Spleen (tissue), 11 donors: ENCODE measurements around the gene PLCH2. TPM values are rescaled to one million over a fixed set of nuclear protein-coding genes. Genes with fewer than 3 reads are reported as not detected.
A peak's percentile ranks its signal among the peaks of the same experiment; 100 is the strongest.

Experiments used
- DNase-seq: peaks from one replicate; pipeline ENCODE4 v3.0.0-alpha.2; 2020
- H3K27ac ChIP-seq, 8 donors: fragments of 200-600 bp; sonication (generic) in 7 of 8; 1 replicate in 4 of 8; 2 replicates in 4 of 8; pipeline versions ENCODE4 v1.5.0 to v1.8.0; 2016 to 2021; ENCODE audit warnings: inconsistent platforms in 4 of 8, mild to moderate bottlenecking in 4 of 8, moderate library complexity in 1 of 8
- H3K27me3 ChIP-seq, 7 donors: fragments of 200-600 bp; sonication (generic) in 6 of 7; replicated peaks in 1 of 7; 1 replicate in 4 of 7; 2 replicates in 3 of 7; pipeline versions ENCODE4 v1.5.0 to v1.8.0; 2016 to 2021; ENCODE audit warnings: inconsistent platforms in 3 of 7, mild to moderate bottlenecking in 1 of 7
- H3K36me3 ChIP-seq, 6 donors: fragments of 200-600 bp; sonication (generic) in 5 of 6; 1 replicate in 4 of 6; 2 replicates in 2 of 6; pipeline versions ENCODE4 v1.5.0 to v1.8.0; 2016 to 2021; ENCODE audit warnings: inconsistent platforms in 2 of 6
- H3K4me1 ChIP-seq, 6 donors: fragments of 200-600 bp; sonication (generic) in 5 of 6; 1 replicate in 3 of 6; 2 replicates in 3 of 6; pipeline versions ENCODE4 v1.5.0 to v1.8.0; 2016 to 2021; ENCODE audit warnings: inconsistent platforms in 3 of 6
- H3K4me3 ChIP-seq, 8 donors: fragments of 200-600 bp; sonication (generic) in 7 of 8; 1 replicate in 4 of 8; 2 replicates in 4 of 8; pipeline versions ENCODE4 v1.5.0 to v1.8.0; 2016 to 2021; ENCODE audit warnings: inconsistent platforms in 4 of 8, mild to moderate bottlenecking in 4 of 8, moderate library complexity in 2 of 8
- H3K9me3 ChIP-seq, 8 donors: fragments of 200-600 bp; sonication (generic) in 7 of 8; 1 replicate in 4 of 8; 2 replicates in 4 of 8; pipeline versions ENCODE4 v1.5.0 to v1.8.0; 2016 to 2021; ENCODE audit warnings: inconsistent platforms in 4 of 8
- CTCF ChIP-seq, 11 experiments: fragments of 200-600 bp in 7 of 11; fragments of 450-650 bp in 4 of 11; sonication (generic) in 4 of 11; IDR thresholded peaks in 8 of 11; conservative IDR thresholded peaks in 3 of 11; 1 replicate in 7 of 11; 2 replicates in 4 of 11; pipeline versions ENCODE4 v1.4.0 to v1.8.0; 2016 to 2021; ENCODE audit warnings: antibody characterized with exemption in 11 of 11, inconsistent platforms in 4 of 11, mild to moderate bottlenecking in 1 of 11
- POLR2A ChIP-seq, 3 donors: fragments of 450-650 bp; IDR thresholded peaks; one replicate each; pipeline ENCODE4 v1.5.1; 2017; ENCODE audit warnings: antibody characterized with exemption in 3 of 3, mild to moderate bottlenecking in 1 of 3
- POLR2AphosphoS5 ChIP-seq, 3 donors: sonication (generic); formaldehyde crosslinking; IDR thresholded peaks; one replicate each; pipeline ENCODE4 v1.5.1; 2017; ENCODE audit warnings: antibody characterized with exemption in 3 of 3
- WGBS, 5 donors: extraction: QIAGEN DNeasy Blood & Tissue Kit in 3 of 5; methylation state at CpG; one replicate each; pipeline versions ENCODE4 v1.1.5 to v1.1.7; 2013 to 2018; 5-methylcytosine and 5-hydroxymethylcytosine counted together
- intact Hi-C: fragments of 100-400 bp; cut with DNase I; formaldehyde crosslinking; loops from one replicate; pipeline ENCODE4 v1.15.0; 2023; ENCODE audit warnings: low total_unique reads
- polyA plus RNA-seq, 3 donors: library from polyadenylated mRNA; stranded (reverse); fragments of 200-250 nt; gene quantifications; one replicate each; pipeline ENCODE4 v1.2.1, GENCODE V29; 2013
- total RNA-seq, 7 donors: library from RNA; depleted of rRNA in 3 of 7; stranded (reverse); fragments of >200 nt in 3 of 7; fragmentation: NEBNext Ultra II Directional in 4 of 7; extraction: Animal tissue kit (Norgen Biotek cat#: 25700) in 4 of 7; gene quantifications; one replicate each; pipeline versions ENCODE4 v1.1.0 to v1.2.1, GENCODE V29; 2016 to 2021
- donor health status: healthy with polysubstance abuse.
- donor health status: DM: no; HTN: no; CAD: no; lungs with moderate emphysema.
- donor health status: DM: no; HTN: no; CAD: no.
- donor health status: Bipolar disorder and iron deficiency.
- donor health status: healthy.
- donor health status: DM: no; HTN: no; CAD: no.
- donor health status: DM: yes; HTN: yes; CAD: no.

PLCH2 gene
- total and polyA plus RNA-seq, 10 donors: 2.2 to 21.0 (median 8.9) TPM

- Histone ChIP-seq H3K27me3 (peaks cover 0 to 36% (median 0%) of the 10 kb centered on the region in 7 donors), H3K27ac (peak overlapping the region; percentile 41 to 82 (median 75))
- WGBS, 5 donors: 53 to 68% (median 59%) methylated on average over 5 to 17 of the region's 17 CpGs
These were observed 1.8 kb upstream of the PLCH2 start for GRCh38 chr1:2474104-2474844.

GRCh38 chr1:2474933-2475371 is 1.1 kb upstream of the PLCH2 start:
- intact Hi-C loops: no loop called here
- no peak overlapping the region for H3K4me3 ChIP-seq
- H3K36me3 ChIP-seq: no peaks in the 10 kb centered on the region
- peak; percentile 90 for DNase-seq
- peak overlapping the region; percentile 41 to 82 (median 75) for H3K27ac ChIP-seq
- H3K4me1 ChIP-seq: peaks cover 0 to 48% (median 22%) of the 10 kb centered on the region in 6 donors
- H3K27me3 ChIP-seq: peaks cover 0 to 29% (median 0%) of the 10 kb centered on the region in 7 donors
- H3K9me3 ChIP-seq: no peaks in the 10 kb centered on the region
- 64 to 81% (median 72%) methylated on average over 7 to 13 of the region's 13 CpGs; no CpG with 5 or more reads in 1 of the 5 donors for WGBS, 5 donors
- TF ChIP-seq POLR2A (IDR thresholded peaks at IDR 0.05): peak in 1 of 3 donors; percentile 18
- TF ChIP-seq CTCF (IDR thresholded peaks at IDR 0.05 in 8 of 11, conservative IDR thresholded peaks at IDR 0.05 in 3 of 11): no peak
- peak; percentile 64 to 87 (median 80) for TF ChIP-seq POLR2AphosphoS5 (IDR thresholded peaks at IDR 0.05)

More at GRCh38 chr1:2474104-2474844, 1.8 kb upstream of the PLCH2 start:
- Histone ChIP-seq H3K36me3 (no peaks in the 10 kb centered on the region), H3K4me1 (peaks cover 0 to 51% (median 22%) of the 10 kb centered on the region in 6 donors), H3K4me3 (no peak overlapping the region), H3K9me3 (no peaks in the 10 kb centered on the region)
- intact Hi-C loops: no loop called here
- TF ChIP-seq CTCF (IDR thresholded peaks at IDR 0.05 in 8 of 11, conservative IDR thresholded peaks at IDR 0.05 in 3 of 11) (no peak), POLR2AphosphoS5 (IDR thresholded peaks at IDR 0.05) (no peak), POLR2A (IDR thresholded peaks at IDR 0.05) (no peak)
- DNase-seq: no peak

GRCh38 chr1:2475571-2475970 is 518 bp upstream of the PLCH2 start:
- H3K27ac ChIP-seq: peak overlapping the region in 5 of 8 donors; percentile 43 to 82 (median 51)
- H3K27me3 ChIP-seq: peaks cover 0 to 23% (median 0%) of the 10 kb centered on the region in 7 donors
- WGBS, 5 donors: 76 to 91% (median 80%) methylated on average over 3 to 12 of the region's 12 CpGs
- no peaks in the 10 kb centered on the region for H3K36me3 ChIP-seq
- TF ChIP-seq POLR2A (IDR thresholded peaks at IDR 0.05) (no peak), POLR2AphosphoS5 (IDR thresholded peaks at IDR 0.05) (no peak), CTCF (IDR thresholded peaks at IDR 0.05 in 8 of 11, conservative IDR thresholded peaks at IDR 0.05 in 3 of 11) (no peak)
- intact Hi-C loops: no loop called here
- H3K9me3 ChIP-seq: no peaks in the 10 kb centered on the region
- no peak for DNase-seq
- peaks cover 0 to 48% (median 19%) of the 10 kb centered on the region in 6 donors for H3K4me1 ChIP-seq
- H3K4me3 ChIP-seq: no peak overlapping the region

- H3K4me3 ChIP-seq: no peak overlapping the region
- intact Hi-C loops: no loop called here
- peaks cover 0 to 5% (median 0%) of the 10 kb centered on the region in 7 donors for H3K27me3 ChIP-seq
- TF ChIP-seq CTCF (IDR thresholded peaks at IDR 0.05 in 8 of 11, conservative IDR thresholded peaks at IDR 0.05 in 3 of 11) (no peak), POLR2AphosphoS5 (IDR thresholded peaks at IDR 0.05) (no peak), POLR2A (IDR thresholded peaks at IDR 0.05) (no peak)
- H3K9me3 ChIP-seq: no peaks in the 10 kb centered on the region
- no peak overlapping the region for H3K27ac ChIP-seq
- DNase-seq: no peak
- 75 to 80% (median 78%) methylated on average over 10 to 12 of the region's 12 CpGs for WGBS, 5 donors
- peaks cover 0 to 56% (median 15%) of the 10 kb centered on the region in 6 donors for H3K4me1 ChIP-seq
- H3K36me3 ChIP-seq: no peaks in the 10 kb centered on the region
These were observed 1.2 kb downstream of the PLCH2 start for GRCh38 chr1:2477309-2477708.
